Activated CD4-positive, alpha-beta T cell treated with anti-CD3 and anti-CD28 coated beads, Interleukin-2, amount 50 U/mL, for 4 hours (primary cell): ENCODE measurements around the gene FRMD4A.
"Not testable (repeated sequence)": the region's sequence is repeated elsewhere in the genome, so short reads cannot be mapped to it uniquely, and the experiment has no call there.

Source experiments
- DNase-seq, 2 experiments: peaks; one replicate each; pipeline ENCODE4 v3.0.0-alpha.2; 2020

Gene FRMD4A

GRCh38 chr10:13971601-13972475, 358.9 kb downstream of the FRMD4A start:
- no peak for DNase-seq

DNA sequence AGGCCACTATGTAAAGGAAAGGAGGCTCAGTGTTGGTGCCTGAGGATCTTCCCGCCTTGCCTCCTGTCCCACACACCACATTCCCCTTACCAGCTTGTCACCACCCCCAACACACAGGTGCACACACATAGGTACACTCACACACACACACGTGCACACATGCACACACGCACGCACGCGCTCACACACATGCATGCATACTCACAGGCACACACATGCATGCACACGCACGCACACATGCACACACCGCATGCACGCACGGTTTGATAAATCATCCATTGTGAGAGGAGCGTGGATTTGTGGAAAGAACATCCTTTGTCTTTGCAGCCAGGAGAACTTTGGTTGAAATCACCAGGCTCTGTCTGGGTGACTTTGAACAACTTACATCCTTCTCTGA, 359.8 kb downstream of the FRMD4A start:
- DNase-seq: no peak

DNA sequence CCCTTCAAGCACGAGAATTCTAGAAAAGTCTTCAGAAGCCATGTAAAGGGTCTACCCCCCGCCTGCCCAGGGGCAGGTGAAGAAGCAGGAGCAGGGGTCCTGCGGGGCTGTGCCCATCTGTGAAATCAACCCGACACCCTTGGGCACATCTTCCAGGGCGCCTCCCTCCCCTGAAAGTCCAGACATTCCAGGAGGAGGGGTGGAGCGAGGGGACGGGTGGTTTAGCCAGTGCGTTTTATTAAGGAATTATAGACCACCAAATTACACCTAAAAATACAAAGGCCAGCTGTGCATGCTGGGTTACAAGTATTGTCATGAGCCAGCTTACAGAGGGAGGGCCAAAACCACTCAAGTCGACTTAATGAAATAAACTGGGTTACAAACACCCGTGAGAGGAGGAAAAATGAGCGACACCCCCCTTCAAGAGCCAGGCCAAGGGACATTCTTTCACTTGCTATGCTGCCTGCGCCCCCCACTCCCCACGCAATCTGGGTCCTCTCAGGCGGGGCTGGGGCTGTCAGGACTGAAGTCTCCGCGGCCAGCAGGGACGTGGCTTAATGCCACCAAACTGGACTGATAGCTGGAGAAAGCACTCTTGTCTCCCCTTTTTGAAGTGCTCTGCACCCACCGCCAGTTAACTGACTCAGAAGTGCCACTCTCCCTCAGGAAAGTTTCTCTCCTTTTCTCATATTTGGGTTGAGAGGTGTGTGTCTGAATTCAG, 360.3 kb downstream of the FRMD4A start:
- DNase-seq: no peak

DNA sequence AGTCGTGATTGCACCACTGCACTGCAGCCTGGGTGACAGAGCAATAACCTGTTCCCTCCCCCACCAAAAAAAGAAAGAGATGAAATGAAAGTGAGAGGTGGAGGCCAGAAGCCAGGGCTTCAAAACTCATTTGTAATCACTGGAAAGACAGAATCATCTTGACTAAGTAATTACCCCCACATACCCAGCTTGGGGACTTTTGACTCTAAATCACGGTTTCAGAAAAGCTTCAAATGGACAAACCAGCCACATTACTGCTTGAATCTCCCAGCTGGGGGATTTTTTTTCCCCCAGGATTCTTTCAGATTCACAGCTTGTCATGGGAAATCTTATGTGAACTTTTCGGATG, 361.0 kb downstream of the FRMD4A start:
- DNase-seq: no peak

DNA sequence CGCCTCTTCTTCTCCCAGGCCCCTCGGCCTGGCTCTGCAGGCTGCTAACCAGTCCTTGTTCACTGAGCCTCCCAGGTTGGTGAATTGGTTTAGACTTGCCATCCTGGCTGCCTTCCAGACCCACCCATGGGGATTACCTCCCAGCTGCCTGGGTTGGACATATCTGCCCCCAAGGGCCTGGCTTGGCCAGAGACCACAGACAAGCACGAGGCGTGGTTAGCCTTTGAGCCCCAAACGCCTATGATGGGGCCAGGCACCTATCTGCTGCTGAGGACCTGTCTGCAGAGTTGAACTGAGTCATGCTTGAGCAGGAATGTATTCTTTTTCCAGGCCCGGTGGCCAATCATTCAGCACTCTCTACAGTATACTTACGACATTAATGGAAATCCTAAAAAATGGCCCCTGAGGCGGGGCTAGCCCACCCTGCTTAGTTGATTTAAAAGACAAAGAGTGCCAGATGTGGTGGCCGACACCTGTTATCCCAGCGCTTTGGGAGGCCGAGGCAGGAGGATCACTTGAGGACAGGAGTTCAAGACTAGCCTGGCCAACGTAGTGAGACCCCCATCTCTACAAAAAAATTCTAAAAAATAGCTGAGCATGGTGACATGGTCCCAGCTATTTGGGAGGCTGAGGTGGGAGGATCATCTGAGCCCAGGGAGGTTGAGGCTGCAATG, 361.5 kb downstream of the FRMD4A start:
- no peak for DNase-seq

- DNase-seq: no peak
These were observed 368.9 kb downstream of the FRMD4A start for GRCh38 chr10:13961853-13962252.

DNA sequence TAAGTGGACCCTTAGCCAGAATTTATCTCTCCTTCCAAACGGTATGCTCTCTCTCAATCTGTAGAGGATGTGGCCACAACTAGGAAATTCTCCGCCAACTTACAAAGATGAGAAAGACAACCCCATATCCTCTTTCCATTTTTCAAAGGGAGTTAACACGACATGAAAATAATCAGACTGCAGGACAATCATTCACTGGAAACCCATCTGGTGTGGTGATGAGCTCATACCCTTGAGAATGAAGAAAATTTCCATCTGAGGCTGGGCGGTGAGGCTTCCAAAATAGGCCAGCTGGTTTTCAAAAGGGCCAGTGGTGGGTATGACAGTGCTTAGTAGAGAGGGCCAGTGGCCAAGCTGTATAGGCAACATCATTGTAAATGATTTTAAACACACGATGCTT, 369.6 kb downstream of the FRMD4A start:
- no peak for DNase-seq

GRCh38 chr10:13960603-13961002, 370.1 kb downstream of the FRMD4A start:
- no peak for DNase-seq

DNA sequence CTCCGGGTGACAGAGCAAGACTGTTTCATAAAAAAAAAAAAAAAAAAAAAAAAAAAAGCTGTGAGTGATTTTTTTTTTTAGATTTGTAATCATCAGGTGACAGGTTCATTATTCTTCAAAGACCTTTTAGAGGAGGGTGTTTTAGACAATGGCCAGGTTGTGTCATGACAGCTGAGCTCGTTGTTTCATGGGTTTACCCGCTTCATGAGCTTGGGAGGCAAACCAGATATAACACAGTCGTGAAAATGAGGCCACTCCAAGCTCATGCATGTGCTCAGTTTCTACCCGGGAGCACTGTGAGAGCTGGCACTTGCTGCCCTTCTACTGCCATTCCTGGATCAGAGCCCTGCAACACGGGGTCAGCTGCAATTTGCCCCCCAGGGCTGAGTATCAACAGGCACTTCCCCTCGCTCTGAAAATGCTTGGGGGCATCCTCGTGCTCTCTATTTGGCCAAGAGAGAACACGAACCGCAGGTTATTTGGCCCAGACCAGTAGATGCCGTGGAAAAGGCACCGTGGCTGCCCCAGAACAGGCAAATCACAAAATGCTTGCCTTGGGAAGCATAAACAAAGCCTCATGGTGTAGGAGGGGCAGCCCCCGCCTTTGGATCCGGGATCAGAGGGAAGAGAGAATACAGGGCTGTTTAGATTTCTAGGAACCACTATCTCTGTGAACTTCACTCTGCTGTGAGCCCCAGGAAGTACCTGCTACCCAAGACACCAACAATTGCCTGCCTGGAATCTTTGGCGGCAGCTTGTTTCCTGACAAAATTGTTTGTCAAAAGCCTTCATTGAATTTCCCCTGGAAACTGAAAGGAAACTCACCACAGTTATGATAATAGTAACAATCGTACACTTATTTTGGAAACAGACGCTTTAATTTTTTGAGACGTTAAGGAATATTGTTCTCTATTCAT, 371.0 kb downstream of the FRMD4A start:
- DNase-seq: no peak

DNA sequence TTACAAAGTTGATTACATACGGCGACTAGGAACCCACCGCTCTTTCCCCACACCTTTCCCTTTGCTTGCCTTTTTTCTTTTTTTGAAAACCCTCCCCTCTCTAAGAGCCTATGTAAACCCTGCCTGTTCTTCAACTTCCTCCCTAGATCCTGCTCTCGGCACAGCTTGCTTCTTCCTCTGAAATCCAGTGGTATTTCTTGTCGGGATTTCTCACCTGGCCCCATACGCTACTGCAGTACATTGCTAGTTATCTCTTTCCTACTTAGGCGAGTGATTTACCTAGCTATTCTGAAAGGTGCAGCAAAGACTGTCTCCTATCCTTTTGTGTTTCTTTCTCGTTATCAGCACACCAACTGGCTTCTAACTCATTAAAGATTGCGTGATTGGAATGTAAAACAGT, 372.9 kb downstream of the FRMD4A start:
- no peak for DNase-seq

GRCh38 chr10:13956826-13957225, 373.9 kb downstream of the FRMD4A start:
- DNase-seq: no peak

- no peak for DNase-seq
These were observed 375.2 kb downstream of the FRMD4A start for GRCh38 chr10:13955409-13956068.

GRCh38 chr10:13954195-13954594, 376.5 kb downstream of the FRMD4A start:
- not testable (repeated sequence) for DNase-seq

GRCh38 chr10:13953371-13953770, 377.4 kb downstream of the FRMD4A start:
- no peak for DNase-seq

DNA sequence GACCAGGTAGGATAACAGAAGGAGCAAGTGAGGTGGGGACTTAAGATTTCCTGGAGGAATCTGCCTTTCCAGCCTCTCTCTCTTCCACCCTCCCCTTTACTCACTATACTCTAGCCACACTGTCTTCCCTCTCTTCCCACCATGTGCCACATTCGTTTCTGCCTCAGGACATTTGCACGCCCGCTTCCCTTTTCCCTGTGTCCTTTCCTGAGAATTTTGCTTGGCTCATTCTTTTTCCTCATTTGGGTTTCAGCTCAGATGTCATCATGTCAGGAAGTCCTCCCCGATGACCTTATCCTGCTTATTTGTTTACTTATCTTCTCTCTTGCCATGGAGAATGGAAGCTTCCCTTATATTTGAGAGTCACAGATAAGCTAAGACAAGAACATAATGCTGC, 380.2 kb downstream of the FRMD4A start:
- no peak for DNase-seq

- no peak for DNase-seq
These were observed 380.7 kb downstream of the FRMD4A start for GRCh38 chr10:13949844-13950542.

- DNase-seq: no peak
These were observed 384.6 kb downstream of the FRMD4A start for GRCh38 chr10:13946209-13946460.

DNA sequence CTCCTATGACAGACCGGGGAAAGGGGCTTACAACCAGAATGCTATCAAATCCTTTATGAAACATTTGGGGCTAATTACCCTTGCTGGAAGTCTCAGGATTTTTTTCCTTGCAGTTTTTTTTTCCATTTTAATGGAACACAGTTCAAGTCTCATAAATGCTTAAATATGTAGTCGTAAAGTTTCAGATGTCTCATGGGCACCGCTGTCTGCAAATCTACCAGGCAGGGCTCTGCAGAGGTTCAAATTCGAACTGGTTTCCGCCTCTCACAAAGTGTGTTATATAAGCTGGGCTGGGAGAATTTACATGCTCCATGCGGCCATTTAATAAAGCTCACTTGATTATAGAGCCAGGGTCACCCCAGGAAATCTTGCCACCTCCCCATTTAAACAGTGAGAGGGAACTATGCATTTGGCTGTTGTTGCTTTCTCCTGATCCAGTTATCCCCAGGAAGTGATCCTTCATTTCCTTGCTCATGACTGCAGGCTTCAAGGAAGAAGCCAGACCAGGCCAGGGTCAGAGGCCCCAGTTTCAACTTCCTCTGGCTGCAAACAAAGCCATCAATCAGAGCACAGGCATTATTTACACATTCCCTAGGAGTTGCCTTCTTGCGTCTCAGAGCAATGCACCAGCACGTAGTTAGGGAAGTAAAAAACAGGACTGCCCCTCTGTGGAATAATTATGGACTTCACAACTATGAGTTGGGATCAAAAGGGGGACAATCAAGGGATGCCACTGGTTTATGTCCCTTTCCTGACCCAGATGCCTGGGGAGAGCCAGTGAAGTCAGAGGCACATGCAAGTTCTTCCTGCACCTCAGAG, 385.1 kb downstream of the FRMD4A start:
- DNase-seq: no peak

- no peak for DNase-seq
These were observed 385.9 kb downstream of the FRMD4A start for GRCh38 chr10:13944823-13945222.

GRCh38 chr10:13943735-13944398, 386.9 kb downstream of the FRMD4A start:
- no peak for DNase-seq
